Activated CD4-positive, alpha-beta T cell treated with anti-CD3 and anti-CD28 coated beads, Interleukin-2, amount 50 U/mL, for 24 hours (primary cell): ENCODE measurements around the gene TYK2.
"Not testable (repeated sequence)": the region's sequence is repeated elsewhere in the genome, so short reads cannot be mapped to it uniquely, and the experiment has no call there.

Experiments
- DNase-seq, 2 donors: peaks; one replicate each; pipeline ENCODE4 v3.0.0-alpha.2; 2020; ENCODE audit warnings: low read depth in 1 of 2, low spot score in 1 of 2

Gene TYK2

GRCh38 chr19:10408511-10409283 lies 28.3 kb upstream of the TYK2 start:
- no peak for DNase-seq

- DNase-seq: no peak
Measured at GRCh38 chr19:10407096-10407495, 26.7 kb upstream of the TYK2 start.

DNA sequence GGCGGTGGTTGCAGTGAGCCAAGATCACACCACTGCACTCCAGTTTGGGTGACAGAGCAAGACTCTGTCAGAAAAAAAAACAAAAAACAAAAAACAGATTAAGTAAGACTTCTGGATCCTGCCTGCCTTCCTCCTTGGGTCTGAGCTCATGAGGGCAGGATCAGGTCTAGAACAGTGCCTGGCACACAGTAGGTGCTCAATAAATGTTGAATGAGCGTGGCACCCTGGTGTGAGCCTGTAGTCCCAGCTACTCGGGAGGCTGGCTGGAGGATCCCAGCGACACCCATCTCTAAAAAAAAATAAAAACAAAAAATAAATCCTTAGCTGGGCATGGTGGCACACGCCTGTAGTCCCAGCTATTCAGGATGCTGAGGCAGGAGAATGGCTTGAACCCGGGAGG lies 25.8 kb upstream of the TYK2 start:
- no peak for DNase-seq

DNA sequence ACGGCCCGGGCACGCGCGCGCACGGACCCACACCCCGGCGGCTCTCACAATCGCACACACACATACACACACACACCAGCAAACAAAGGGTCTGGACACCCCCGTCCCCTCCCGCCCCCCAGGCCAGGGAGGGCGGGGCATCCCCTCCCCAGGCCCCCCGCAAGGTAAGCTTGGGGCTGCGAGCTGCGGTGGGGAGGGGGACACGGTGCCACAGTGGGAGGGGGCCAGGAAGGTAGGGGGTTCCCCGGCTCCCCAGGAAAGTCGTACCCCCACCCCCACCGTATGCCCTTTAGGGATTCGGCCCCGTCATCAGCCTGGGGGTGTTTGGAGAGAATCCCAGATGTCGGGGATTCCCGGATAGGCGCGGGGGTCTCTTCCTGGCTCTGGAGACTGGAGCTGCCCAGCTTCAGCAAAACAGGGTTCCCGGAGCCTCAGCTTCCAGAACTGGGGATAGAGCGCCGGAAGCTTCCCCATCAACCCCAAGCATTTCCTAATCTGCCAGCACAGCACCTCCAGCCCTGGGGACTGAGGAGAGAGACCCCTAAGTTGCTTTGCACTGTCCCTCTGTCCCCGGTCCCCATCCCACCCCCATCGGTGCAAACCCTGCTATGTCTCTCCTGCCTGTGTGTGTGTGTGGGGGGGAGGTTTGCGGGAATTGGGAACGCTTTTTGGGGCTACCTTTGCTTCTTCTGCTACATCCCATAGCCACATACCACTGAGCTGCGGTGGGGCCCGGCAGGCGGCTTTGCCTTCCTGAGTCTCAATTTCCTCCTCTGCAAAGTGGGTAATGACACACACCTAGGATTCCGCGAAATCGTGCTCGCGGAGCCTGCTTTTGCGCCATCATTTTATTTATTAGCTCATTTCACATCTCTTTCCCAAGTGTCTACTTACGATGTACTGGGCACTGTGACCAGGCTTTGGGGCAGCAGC lies 24.8 kb upstream of the TYK2 start:
- no peak for DNase-seq

- peak; percentile 96 to 99 for DNase-seq
Measured at GRCh38 chr19:10403137-10404021, 23.0 kb upstream of the TYK2 start, which contains the start of gene CDC37. Gene CDC37, minus strand, starts transcription at chr19:10403542. Its CDS starts 63 bp downstream, at chr19:10403479.

- no peak for DNase-seq
Measured at GRCh38 chr19:10402441-10403038, 22.2 kb upstream of the TYK2 start.

- no peak for DNase-seq
Measured at GRCh38 chr19:10399878-10400277, 19.5 kb upstream of the TYK2 start.

DNA sequence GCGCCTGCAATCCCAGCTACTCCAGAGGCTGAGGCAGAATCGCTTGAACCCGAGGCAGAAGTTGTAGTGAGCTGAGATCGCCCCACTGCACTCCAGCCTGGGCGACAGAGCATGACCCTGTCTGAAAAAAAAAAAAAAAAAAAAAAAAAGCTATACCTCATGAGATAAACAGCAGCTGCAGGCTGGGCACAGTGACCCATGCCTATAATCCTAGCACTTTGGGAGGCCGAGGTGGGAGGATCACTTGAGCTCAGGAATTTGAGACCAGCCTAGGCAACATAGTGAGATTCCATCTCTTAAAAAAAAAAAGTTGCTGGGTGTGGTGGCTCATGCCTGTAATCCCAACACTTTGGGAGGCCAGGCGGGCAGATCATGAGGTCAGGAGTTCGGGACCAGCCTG lies 19.0 kb upstream of the TYK2 start:
- not testable (repeated sequence) for DNase-seq

GRCh38 chr19:10398819-10399218 lies 18.4 kb upstream of the TYK2 start:
- DNase-seq: no peak

- no peak for DNase-seq
Measured at GRCh38 chr19:10395917-10396316, 15.5 kb upstream of the TYK2 start.

GRCh38 chr19:10395436-10395835 lies 15.1 kb upstream of the TYK2 start:
- DNase-seq: no peak

- no peak for DNase-seq
Measured at GRCh38 chr19:10395003-10395402, 14.6 kb upstream of the TYK2 start.

DNA sequence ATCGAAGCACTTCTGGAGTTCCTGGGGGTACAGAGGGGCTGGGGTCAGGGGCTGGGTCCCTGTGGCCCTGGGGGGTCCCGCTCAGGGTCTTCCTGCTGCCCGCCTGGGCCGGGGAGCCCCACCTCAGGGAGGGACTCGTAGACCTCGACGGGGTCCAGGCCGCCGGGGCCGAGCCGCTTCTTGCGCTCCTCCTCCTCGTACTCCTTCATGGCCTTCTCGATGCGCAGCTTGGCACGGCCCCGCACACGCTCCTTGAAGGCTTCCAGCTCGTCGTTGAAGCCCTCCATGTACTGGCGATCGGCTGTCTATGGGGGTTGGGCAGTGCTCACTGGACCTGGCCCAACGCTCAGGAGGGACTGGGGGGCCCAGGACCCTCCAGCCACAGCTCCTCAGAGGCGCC lies 12.8 kb upstream of the TYK2 start:
- DNase-seq: no peak

GRCh38 chr19:10392120-10392519 lies 11.7 kb upstream of the TYK2 start:
- no peak for DNase-seq

DNA sequence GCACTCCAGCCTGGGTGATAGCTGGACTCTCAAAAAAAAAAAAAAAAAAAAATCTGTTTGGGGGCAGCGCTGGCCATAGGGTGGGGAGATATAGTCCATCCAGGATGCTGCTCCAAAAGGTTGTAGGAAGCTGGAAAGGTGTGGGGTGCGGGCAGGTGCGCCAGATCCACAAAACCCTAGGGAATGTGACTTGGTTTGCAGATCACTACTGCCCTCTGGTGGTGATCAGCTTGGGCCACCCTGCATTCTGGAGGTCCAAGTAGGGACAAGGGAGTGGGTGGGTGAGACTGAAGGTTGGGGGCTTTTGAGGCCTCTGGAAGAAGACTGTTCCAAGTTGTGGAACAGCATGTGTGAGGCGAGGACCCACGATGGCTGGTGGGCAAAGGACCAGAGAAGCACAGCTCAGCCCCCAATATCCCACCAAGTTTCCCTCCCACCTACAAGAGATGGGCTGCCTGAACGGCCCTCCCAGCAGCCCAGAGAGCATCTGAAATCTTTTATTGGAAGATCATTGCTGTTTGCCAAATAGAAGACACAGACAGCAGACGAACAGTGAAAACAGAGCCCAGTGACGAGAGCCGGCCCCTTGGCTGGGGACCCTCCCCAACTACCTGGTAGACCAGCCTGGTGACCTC lies 10.4 kb upstream of the TYK2 start:
- DNase-seq: peak in 1 of 2 donors; percentile 62

DNA sequence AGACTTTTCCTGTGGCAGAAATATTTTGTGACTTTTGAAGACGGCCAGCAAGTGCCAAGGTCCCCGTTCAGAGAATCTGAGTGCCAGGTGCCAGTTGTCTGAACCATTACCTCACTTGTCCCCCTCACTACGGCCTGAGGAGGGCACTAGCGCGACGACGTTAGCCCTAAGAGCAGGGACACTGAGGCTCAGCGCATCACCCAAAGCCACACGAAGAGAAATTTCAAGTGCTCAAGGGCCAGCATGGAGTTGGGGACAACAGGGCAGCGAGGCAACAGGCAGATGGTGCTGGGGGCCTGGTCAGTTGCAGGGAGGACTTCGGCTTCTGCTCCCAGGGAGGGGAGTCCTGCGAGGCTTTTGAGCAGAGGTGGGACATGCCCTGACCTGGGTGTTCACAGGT lies 9.5 kb upstream of the TYK2 start:
- DNase-seq: no peak

DNA sequence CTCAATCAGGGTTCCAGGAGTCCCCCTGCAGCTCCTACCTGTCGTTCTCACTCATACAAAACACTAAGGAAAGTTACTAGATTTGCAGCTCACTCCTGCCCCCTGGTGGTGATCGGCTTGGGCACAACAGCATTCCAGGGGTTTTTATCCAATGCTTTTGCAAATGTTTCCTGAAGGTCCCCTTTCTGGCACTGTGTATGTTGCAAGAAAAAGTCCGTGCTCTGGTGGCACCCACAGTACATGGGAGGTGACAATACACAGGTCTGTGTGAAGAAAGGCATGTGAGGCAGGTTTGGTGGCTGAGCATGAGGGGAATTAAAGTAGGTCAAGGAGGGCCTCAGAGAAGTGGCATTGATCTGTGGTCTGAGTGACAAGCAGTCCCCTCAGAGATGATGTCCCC lies 8.6 kb upstream of the TYK2 start:
- peak; percentile 77 to 79 for DNase-seq

DNA sequence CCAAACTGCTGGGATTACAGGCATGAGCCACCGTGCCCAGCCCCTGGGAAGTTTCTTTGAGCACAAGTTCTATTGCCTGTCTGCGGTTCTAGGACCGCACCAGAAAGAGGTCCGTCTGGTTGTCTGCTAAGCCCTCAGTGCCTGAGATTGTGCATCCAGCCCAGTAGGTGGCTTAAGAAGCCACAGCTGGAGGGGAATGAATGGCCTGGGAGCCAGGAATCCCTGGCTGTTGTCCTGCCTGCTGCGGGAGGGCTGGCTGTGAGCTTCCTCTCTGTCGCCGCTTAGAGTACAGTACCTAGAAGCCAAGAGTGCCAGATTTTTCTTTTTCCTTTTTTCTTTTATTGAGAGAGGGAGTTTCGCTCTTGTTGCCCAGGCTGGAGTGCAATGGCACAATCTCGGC lies 4.2 kb upstream of the TYK2 start:
- DNase-seq: no peak

DNA sequence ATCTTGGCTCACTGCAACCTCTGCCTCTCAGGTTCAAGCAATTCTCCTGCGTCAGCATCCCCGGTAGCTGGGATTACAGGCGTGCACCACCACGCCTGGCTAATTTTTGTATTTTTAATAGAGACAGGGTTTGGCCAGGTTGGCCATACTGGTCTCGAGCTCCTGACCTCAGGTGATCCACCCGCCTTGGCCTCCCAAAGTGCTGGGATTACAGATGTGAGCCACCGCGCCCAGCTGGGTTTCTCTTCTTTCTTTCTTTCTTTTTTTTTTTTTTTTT lies 2.8 kb upstream of the TYK2 start:
- DNase-seq: not testable (repeated sequence)

- DNase-seq: no peak
Measured at GRCh38 chr19:10379880-10380312, 476 bp downstream of the TYK2 start.
